Smooth muscle cell (in vitro differentiated cells): ENCODE measurements around the gene CHCHD10. TPM values are rescaled to one million over a fixed set of nuclear protein-coding genes. Genes with fewer than 3 reads are reported as not detected.
A peak's percentile ranks its signal among the peaks of the same experiment; 100 is the strongest.

Experiments
- DNase-seq: peaks from one replicate; lab custom pipeline; 2025; ENCODE audit not compliant: unreplicated experiment; lab: John Stamatoyannopoulos, UW
- H2AFZ ChIP-seq: fragments of 200-600 bp; sonication (generic); 2 replicates; pipeline ENCODE4 v1.6.0; 2016; ENCODE audit warnings: antibody characterized with exemption, low read depth, mild to moderate bottlenecking
- H3F3A ChIP-seq: fragments of 200-600 bp; sonication (generic); 2 replicates; pipeline ENCODE4 v1.6.0; 2017; ENCODE audit warnings: antibody characterized with exemption, low read depth
- H3K27ac ChIP-seq: fragments of 200-600 bp; sonication (generic); 2 replicates; pipeline ENCODE4 v1.5.1; 2016; ENCODE audit warnings: low read depth, mild to moderate bottlenecking
- H3K27me3 ChIP-seq: fragments of 200-600 bp; sonication (generic); 2 replicates; pipeline ENCODE4 v1.6.1; 2016; ENCODE audit warnings: low read depth, mild to moderate bottlenecking
- H3K36me3 ChIP-seq: fragments of 200-600 bp; sonication (generic); 2 replicates; pipeline ENCODE4 v1.5.1; 2016; ENCODE audit warnings: low read depth
- H3K4me1 ChIP-seq: fragments of 200-600 bp; sonication (generic); 2 replicates; pipeline ENCODE4 v1.5.1; 2016; ENCODE audit warnings: low read depth
- H3K4me2 ChIP-seq: fragments of 200-600 bp; sonication (generic); 2 replicates; pipeline ENCODE4 v1.6.0; 2016; ENCODE audit warnings: mild to moderate bottlenecking
- H3K4me3 ChIP-seq: fragments of 200-600 bp; sonication (generic); 2 replicates; pipeline ENCODE4 v1.5.1; 2016; ENCODE audit warnings: mild to moderate bottlenecking
- H3K79me2 ChIP-seq: fragments of 200-600 bp; sonication (generic); 2 replicates; pipeline ENCODE4 v1.6.0; 2016; ENCODE audit warnings: low read depth, mild to moderate bottlenecking
- H3K9ac ChIP-seq: fragments of 200-600 bp; sonication (generic); 2 replicates; pipeline ENCODE4 v1.6.0; 2016; ENCODE audit warnings: low read depth
- H3K9me3 ChIP-seq: fragments of 200-600 bp; sonication (generic); replicated peaks from 2 replicates; pipeline ENCODE4 v1.5.1; 2016; ENCODE audit warnings: low read depth
- H4K20me1 ChIP-seq: fragments of 200-600 bp; sonication (generic); 2 replicates; pipeline ENCODE4 v1.6.0; 2016; ENCODE audit warnings: low read depth
- WGBS: methylation state at CpG from one replicate; pipeline ENCODE4 v1.1.7; 2016; ENCODE audit warnings: low lambda C conversion rate; 5-methylcytosine and 5-hydroxymethylcytosine counted together
- polyA plus RNA-seq: library from polyadenylated mRNA; unstranded; fragments of >200 nt; fragmentation: Nextera tagmentation; extraction: Ambion mirVana; gene quantifications from 2 replicates; pipeline ENCODE4 v1.2.1, GENCODE V29; 2016
- total RNA-seq: library from RNA; depleted of rRNA; stranded (reverse); fragments of >200 nt; gene quantifications from 2 replicates; pipeline ENCODE4 v1.2.3, GENCODE V29; 2014
- TF ChIP-seq, protein P1 (sequence below): fragments of 200-600 bp; sonication (generic); IDR thresholded peaks from 2 replicates; pipeline ENCODE4 v1.5.1; 2017; ENCODE audit warnings: borderline replicate concordance, mild to moderate bottlenecking, antibody characterized with exemption; ENCODE audit not compliant: insufficient read depth, poor library complexity, severe bottlenecking

Gene CHCHD10
- total and polyA plus RNA-seq, 2 experiments from 2014 or later: 4.9 to 57.6 TPM

DNA sequence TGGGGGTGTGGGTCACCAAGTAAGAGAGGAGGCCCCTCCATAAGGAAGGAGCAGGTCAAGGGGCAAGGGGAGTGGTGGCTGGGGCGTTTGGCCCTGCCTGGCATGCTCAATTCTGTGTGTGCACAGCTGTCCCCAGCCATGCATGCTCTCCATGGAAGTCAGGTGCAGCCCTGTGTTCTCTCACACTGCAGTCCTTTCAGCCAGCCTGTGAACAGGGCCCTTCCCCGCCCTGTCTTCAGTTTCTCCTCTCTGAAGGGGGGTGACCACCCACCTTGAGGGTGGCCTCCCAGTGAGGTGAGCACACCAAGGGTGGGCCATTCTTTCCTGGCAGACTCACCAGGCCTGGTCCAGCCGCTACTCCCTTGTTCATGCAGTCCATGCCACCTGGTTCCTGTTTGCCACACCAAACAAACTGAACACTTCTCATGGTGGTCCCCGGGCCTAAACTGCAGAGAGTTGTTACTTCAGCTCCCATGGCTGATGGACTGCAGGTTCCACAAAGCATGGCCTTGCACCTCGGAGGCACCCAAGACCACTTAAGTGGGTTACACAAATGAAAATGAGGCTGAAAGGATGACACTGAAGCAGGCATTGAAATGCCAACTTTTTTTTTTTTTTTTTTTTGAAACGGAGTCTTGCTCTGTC is 1.7 kb upstream of the CHCHD10 start:
- no peak for DNase-seq
- Histone ChIP-seq H3K9me3 (no peaks in the 10 kb centered on the region), H3K27me3 (no peaks in the 10 kb centered on the region), H3F3A (no peaks in the 10 kb centered on the region), H4K20me1 (peaks cover 19% of the 10 kb centered on the region), H3K27ac (no peak overlapping the region), H3K36me3 (no peaks in the 10 kb centered on the region), H3K4me1 (peaks cover 10% of the 10 kb centered on the region), H3K4me2 (no peak overlapping the region), H3K9ac (no peak overlapping the region), H3K79me2 (no peaks in the 10 kb centered on the region), H3K4me3 (no peak overlapping the region), H2AFZ (no peak overlapping the region)
- WGBS: 95% methylated on average over 6 of the region's 6 CpGs
- TF ChIP-seq, protein P1, sequence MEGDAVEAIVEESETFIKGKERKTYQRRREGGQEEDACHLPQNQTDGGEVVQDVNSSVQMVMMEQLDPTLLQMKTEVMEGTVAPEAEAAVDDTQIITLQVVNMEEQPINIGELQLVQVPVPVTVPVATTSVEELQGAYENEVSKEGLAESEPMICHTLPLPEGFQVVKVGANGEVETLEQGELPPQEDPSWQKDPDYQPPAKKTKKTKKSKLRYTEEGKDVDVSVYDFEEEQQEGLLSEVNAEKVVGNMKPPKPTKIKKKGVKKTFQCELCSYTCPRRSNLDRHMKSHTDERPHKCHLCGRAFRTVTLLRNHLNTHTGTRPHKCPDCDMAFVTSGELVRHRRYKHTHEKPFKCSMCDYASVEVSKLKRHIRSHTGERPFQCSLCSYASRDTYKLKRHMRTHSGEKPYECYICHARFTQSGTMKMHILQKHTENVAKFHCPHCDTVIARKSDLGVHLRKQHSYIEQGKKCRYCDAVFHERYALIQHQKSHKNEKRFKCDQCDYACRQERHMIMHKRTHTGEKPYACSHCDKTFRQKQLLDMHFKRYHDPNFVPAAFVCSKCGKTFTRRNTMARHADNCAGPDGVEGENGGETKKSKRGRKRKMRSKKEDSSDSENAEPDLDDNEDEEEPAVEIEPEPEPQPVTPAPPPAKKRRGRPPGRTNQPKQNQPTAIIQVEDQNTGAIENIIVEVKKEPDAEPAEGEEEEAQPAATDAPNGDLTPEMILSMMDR: no peak

DNA sequence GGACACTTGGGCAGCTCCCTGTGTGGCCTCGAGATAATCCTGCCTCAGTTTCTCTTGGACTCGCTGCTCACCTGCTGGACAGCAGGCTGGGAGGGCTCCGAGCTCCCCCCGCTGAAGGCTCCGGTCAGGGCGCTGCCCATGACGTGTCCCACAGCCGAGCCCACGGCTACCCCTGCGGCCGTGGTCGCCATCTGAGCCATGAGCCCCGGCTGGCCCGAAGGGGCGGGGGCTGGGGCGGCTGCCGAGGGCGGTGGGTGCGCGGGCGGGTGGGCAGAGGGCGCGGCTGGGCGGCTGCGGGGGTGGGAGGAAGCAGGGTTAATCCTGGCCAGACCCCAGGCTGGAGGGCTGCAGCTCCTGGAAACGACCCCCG is 484 bp downstream of the CHCHD10 start:
- Histone ChIP-seq H3F3A (no peaks in the 10 kb centered on the region), H3K4me3 (peak overlapping the region; percentile 69), H3K9ac (no peak overlapping the region), H3K4me2 (peak overlapping the region; percentile 99), H2AFZ (no peak overlapping the region), H4K20me1 (peaks cover 19% of the 10 kb centered on the region), H3K9me3 (no peaks in the 10 kb centered on the region), H3K79me2 (no peaks in the 10 kb centered on the region), H3K27ac (no peak overlapping the region), H3K36me3 (no peaks in the 10 kb centered on the region), H3K27me3 (no peaks in the 10 kb centered on the region), H3K4me1 (peaks cover 17% of the 10 kb centered on the region)
- TF ChIP-seq, protein P1: no peak
- WGBS: 3% methylated on average over 24 of the region's 27 CpGs
- DNase-seq: no peak

DNA sequence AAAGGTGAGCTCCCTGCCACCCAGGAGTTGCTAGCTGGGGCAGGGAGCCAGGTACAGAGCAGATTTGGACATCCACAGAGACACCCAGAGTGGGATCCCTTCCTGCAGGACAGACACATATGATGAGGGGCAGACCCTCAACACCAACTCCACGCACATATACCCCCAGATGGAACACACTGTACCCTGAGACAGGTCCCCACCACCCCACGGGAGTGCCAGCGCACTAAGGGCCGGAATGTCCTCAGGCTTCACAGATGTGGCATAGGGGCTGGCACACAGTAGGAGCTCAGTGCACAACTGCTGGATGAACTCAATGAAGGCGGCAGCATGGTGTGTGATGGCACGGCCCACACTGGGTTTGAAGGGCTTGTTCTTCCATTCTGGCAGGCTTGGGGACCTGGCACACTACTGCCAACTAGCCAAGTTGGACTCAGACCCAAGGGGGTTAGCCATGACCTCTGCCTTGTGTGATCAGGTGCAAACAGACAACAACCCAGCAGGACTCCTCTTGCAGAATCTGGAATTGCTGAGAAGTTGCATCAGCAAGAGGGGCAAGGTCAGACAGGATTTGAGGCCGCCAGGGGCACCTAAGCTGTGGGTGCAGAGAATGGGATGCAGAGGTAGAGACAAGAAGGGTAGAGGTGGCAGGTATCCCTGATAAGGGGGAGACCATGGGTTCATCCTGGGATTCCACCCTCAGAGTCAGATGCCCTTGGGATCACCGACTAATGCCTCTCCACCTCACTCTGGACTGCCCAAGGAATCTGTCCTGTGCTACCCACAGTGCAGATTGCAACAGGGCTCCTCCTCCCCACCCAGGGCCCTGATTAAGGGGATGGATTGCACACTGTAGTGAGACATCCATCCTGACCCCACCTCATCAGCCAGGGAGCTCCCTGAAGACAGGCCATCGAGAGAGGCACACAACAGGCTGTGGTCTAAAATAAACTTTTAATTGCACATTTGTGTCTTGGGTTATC is 2.6 kb downstream of the CHCHD10 start:
- Histone ChIP-seq H3K27me3 (no peaks in the 10 kb centered on the region), H3F3A (no peaks in the 10 kb centered on the region), H3K4me1 (peaks cover 16% of the 10 kb centered on the region), H3K9ac (no peak overlapping the region), H3K4me3 (no peak overlapping the region), H3K9me3 (no peaks in the 10 kb centered on the region), H3K36me3 (no peaks in the 10 kb centered on the region), H3K4me2 (no peak overlapping the region), H4K20me1 (peaks cover 19% of the 10 kb centered on the region), H3K79me2 (no peaks in the 10 kb centered on the region), H2AFZ (no peak overlapping the region), H3K27ac (no peak overlapping the region)
- DNase-seq: no peak
- TF ChIP-seq, protein P1: no peak
- WGBS: 97% methylated on average over 9 of the region's 9 CpGs
